Ramos (cell line): ENCODE data around the gene CDYL2.

Source experiments
- in situ Hi-C: fragments of 300-500 bp; cut with MboI; formaldehyde crosslinking; loops from one replicate; pipeline ENCODE4 v1.14.3; 2022; ENCODE audit warnings: low sequenced_read_pairs; ENCODE audit not compliant: unreplicated experiment

The CDYL2 gene

GRCh38 chr16:80716564-80717139 is 87.7 kb downstream of the CDYL2 start:
- in situ Hi-C loops: no loop called here

DNA sequence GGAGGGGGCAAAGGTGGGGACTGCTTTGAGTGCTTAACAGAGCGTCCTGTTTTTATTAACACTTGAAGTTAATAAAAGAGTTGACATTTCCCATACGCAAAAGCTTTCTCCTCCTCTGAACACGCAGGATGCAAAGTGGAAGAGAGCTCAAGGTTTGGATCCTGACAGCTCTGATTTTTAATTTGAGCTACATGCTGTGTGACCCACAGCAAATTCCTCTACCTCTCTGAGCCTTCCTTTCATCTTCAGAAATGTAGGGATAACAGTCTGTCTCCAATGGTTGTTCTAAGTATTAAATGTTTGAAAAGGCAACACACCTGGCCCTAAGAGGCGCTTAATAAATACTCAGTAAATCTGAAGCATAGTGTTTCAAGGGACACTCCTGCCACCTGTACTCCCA is 93.0 kb downstream of the CDYL2 start:
- in situ Hi-C loops: no loop called here

GRCh38 chr16:80710918-80711317 is 93.5 kb downstream of the CDYL2 start:
- in situ Hi-C loops: no loop called here

GRCh38 chr16:80708823-80709222 is 95.6 kb downstream of the CDYL2 start:
- in situ Hi-C loops: no loop called here

DNA sequence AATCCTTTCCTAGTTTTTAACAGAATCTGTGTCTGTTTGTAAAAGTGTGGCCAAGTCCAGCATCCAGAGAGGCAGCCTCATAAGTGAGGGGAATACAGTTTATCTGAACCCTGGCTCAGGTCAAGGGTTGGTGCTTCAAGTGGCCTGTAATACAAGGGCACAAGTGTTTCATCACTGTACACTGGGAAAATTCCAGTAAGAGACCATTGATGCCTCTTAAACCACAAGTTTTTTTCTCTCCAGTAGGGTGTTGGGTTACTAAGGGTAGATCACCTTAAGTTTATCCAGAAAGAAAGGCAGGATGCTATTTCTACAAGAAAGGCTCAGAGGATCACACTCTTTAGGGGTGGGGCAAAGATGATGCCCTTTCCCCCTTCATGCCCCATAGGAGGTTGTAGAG is 96.7 kb downstream of the CDYL2 start:
- in situ Hi-C loops: no loop called here

GRCh38 chr16:80705596-80705995 is 98.8 kb downstream of the CDYL2 start:
- in situ Hi-C loops: no loop called here

GRCh38 chr16:80704751-80705505 is 99.5 kb downstream of the CDYL2 start:
- in situ Hi-C loops: no loop called here

DNA sequence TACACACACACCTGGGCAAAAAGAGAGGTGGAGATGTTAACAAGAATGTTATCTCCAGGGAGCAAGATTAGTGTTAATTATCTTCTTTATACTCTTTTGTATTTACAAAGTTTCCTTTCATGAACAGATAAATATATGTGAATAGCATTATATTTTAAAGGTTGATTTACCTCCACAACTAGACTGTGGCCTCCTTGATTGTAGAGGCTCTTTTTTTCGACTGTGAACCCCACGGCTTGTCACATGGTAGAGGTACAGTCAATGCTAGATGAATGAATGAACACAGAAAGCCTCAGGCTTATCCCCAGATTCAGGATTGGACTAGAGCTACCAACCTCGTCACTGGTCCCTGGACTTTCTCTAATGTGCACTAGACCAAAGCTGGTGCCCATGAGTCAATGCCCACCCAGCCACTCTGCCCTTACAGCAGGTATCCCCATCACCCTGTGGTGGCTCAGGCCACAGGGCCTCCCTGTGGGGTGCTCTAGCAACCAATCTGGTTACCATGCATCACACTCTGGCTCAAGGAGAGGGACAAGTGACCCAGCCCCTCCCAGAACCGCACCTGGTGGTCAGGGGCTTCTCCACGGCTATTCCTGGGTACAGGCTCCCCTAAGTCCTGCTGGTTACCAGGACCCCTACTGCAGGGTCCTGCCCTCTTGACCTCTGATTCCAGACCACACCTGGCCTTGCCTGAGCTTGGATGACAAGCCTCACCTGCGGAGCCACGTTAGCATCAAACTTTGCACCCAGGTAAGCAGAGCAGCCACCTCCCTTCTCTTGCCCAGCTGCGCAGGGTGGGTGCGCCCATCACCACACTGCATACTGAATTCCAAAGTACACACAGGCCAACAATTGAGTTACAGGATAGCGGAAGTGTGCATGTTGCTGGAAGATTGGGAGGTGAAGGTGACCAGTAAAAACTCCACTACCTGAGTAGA is 101.0 kb downstream of the CDYL2 start:
- in situ Hi-C loops: no loop called here

GRCh38 chr16:80702696-80703095 is 101.7 kb downstream of the CDYL2 start:
- in situ Hi-C loops: no loop called here

GRCh38 chr16:80700558-80700957 is 103.8 kb downstream of the CDYL2 start:
- in situ Hi-C loops: no loop called here

- in situ Hi-C loops: no loop called here
These were observed 109.4 kb downstream of the CDYL2 start for GRCh38 chr16:80695020-80695419.

DNA sequence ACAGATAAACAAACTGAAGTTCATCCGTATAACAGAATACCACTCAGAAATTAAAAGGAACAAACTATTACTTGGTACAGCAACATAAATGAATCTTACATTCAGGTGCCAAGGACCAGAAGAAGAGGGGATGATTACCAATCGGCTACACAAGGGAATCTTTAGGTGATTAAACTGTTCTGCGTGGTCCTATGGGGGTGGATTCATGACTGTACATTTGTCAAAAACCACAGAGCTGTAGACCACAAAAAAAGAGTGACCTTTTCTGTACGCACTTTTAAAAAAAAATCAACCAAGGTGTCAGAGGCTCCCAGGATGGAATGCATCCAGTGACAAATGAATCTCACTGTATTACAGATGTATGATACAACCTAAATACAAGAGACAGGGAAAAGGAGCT is 110.8 kb downstream of the CDYL2 start:
- in situ Hi-C loops: no loop called here

DNA sequence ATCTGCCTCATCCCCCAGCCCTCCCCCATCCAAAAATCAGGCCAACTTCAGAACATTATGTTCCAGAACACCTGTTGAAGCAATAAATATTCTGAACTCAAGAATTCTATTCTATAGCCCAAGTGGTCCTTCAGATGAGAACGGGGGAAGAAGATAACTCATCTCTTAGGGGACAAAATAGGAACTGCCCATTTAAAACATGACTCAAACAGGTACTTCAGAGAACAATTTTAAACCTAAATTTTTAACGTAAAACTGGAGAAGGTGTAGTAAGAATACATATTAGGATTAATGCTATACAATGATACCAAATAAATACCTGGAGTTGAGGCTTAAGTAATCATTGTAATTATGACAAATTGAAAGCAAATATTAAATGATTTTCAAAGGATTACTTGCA is 112.1 kb downstream of the CDYL2 start:
- in situ Hi-C loops: no loop called here

- in situ Hi-C loops: no loop called here
These were observed 113.2 kb downstream of the CDYL2 start for GRCh38 chr16:80691111-80691741.

- in situ Hi-C loops: no loop called here
These were observed 114.9 kb downstream of the CDYL2 start for GRCh38 chr16:80689487-80689886.

DNA sequence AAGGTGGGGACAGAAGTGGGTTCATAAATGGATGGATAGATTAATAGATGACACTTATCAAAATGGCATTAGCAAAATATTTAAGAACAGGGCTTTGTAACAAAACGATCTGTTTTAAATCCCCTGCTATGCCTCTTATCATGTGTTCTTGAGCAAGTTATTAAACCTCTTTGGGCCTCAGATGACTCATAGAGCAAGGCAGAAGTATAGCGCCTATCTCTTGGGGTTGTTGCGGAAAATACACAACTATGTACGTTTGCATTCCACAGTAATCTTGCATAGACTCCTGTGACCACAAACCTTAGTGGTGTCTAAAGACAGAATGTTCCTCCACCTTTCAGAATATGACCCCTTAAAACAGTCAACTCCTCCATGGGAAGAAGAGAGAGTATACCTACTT is 116.8 kb downstream of the CDYL2 start:
- in situ Hi-C loops: no loop called here

DNA sequence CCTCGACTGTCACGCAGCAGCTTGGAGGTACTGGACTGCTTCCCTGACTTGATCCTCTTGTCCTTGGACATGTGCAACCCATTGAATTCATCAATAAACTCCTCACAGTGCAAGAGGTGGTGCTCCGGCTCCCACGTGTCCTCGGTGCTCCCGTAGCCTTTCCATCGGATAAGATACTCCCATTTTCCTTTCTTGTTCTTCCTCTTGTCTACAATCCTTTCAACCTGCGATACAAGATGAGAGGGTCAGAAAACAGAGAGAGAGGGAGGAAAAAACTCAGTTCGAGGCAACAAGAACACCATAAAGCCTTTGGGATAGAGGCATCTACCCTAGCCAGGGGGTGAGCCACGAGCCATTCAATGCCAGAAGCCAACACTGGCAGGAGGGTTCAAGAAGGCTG is 119.5 kb downstream of the CDYL2 start:
- in situ Hi-C loops: no loop called here

- in situ Hi-C loops: no loop called here
These were observed 120.1 kb downstream of the CDYL2 start for GRCh38 chr16:80684136-80684765.

DNA sequence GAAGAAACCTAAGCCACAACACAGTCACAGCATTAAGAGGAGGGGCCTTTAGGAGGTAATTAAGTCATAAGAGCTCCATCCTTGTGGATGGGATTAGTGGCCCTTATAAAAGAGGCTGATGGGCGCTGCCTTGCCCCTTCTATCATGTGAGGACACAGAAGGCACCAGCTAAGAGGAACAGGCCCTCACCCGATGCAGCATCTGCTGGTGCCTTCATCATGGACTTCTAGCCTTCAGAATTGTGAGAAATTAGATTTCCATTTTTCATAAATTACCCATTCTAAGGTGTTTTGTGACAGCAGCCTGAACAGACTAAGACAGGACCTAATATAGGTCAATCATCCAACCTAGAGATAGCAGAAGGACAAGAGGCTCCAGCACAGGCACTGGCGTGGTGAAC is 120.8 kb downstream of the CDYL2 start:
- in situ Hi-C loops: no loop called here

- in situ Hi-C loops: no loop called here
These were observed 121.9 kb downstream of the CDYL2 start for GRCh38 chr16:80682421-80683070.
